K562 (cell line): ENCODE measurements around the gene SCARF2. TPM values are rescaled to one million over a fixed set of nuclear protein-coding genes. Genes with fewer than 3 reads are reported as not detected.
A peak's percentile ranks its signal among the peaks of the same experiment; 100 is the strongest.

Source experiments
- CBX3 ChIP-seq, 2 experiments: IDR thresholded peaks; 1 replicate in 1 of 2; 2 replicates in 1 of 2; pipeline ENCODE4 v1.6.1; 2012; ENCODE audit warnings: inconsistent platforms in 2 of 2, low read length in 2 of 2, borderline replicate concordance in 1 of 2, control low read depth in 1 of 2
- CEBPZ ChIP-seq: fragments of 150-350 bp; IDR thresholded peaks from 2 replicates; pipeline ENCODE4 v1.6.1; 2014; ENCODE audit warnings: low read depth, mild to moderate bottlenecking, low read length, borderline replicate concordance
- CTCF ChIP-seq, 3 experiments: IDR thresholded peaks in 2 of 3; conservative IDR thresholded peaks in 1 of 3; 2 replicates each; pipeline ENCODE4 v1.5.1; 2011 to 2012; ENCODE audit warnings: low read length in 3 of 3, mild to moderate bottlenecking in 3 of 3, control low read depth in 2 of 3, improper control_type of control experiment in 1 of 3, inconsistent platforms in 1 of 3, low read depth in 1 of 3, mixed read lengths in 1 of 3, moderate library complexity in 1 of 3; ENCODE audit not compliant: insufficient read depth in 2 of 3
- KLF1 ChIP-seq: fragments of 450-650 bp; IDR thresholded peaks from 2 replicates; pipeline ENCODE4 v1.6.1; 2016; ENCODE audit warnings: missing genetic modification characterization, missing compliant biosample characterization
- MEF2D ChIP-seq: conservative IDR thresholded peaks from 2 replicates; pipeline ENCODE4 v1.6.1; 2016; ENCODE audit warnings: low read depth, missing genetic modification characterization, missing compliant biosample characterization
- MTA2 ChIP-seq: fragments of 450-650 bp; IDR thresholded peaks from 2 replicates; pipeline ENCODE4 v1.6.1; 2016; ENCODE audit warnings: low read depth
- NFYB ChIP-seq: IDR thresholded peaks from 2 replicates; pipeline ENCODE4 v1.6.1; 2011; ENCODE audit warnings: mild to moderate bottlenecking, moderate library complexity; ENCODE audit not compliant: insufficient read length; ENCODE audit errors: extremely low read depth
- NR0B1 ChIP-seq: fragments of 450-650 bp; IDR thresholded peaks from one replicate; pipeline ENCODE4 v1.6.1; 2018; ENCODE audit warnings: mild to moderate bottlenecking, moderate library complexity; ENCODE audit not compliant: partially characterized antibody
- POLR2H ChIP-seq: IDR thresholded peaks from 2 replicates; pipeline ENCODE4 v1.6.1; 2016; ENCODE audit warnings: missing genetic modification characterization, low read depth, mild to moderate bottlenecking, control low read depth, missing compliant biosample characterization, moderate library complexity
- RBM34 ChIP-seq: fragments of 200-400 bp; formaldehyde crosslinking; IDR thresholded peaks from 2 replicates; pipeline ENCODE4 v1.6.1; 2018; ENCODE audit warnings: low read length, borderline replicate concordance; ENCODE audit not compliant: insufficient read depth
- TCFL5 ChIP-seq: fragments of 250-450 bp; sonication (Bioruptor Pico); conservative IDR thresholded peaks from 2 replicates; pipeline ENCODE4 v1.6.1; 2021; ENCODE audit warnings: mild to moderate bottlenecking, moderate library complexity, matching md5 sums
- ZFP36 ChIP-seq: fragments of 150-350 bp; IDR thresholded peaks from 2 replicates; pipeline ENCODE4 v1.6.1; 2018; ENCODE audit warnings: low read length, low read depth; ENCODE audit not compliant: partially characterized antibody
- ZNF280B ChIP-seq: fragments of 250-450 bp; sonication (Bioruptor Pico); IDR thresholded peaks from 2 replicates; pipeline ENCODE4 v1.5.1; 2021; ENCODE audit warnings: mild to moderate bottlenecking
- ZNF639 ChIP-seq, 2 experiments: fragments of 200-800 bp in 1 of 2; sonication (Bioruptor generic) in 1 of 2; sonication (generic) in 1 of 2; formaldehyde crosslinking in 1 of 2; IDR thresholded peaks in 1 of 2; conservative IDR thresholded peaks in 1 of 2; 2 replicates each; pipeline versions ENCODE4 v1.5.0 to v1.6.1; 2016 to 2020; ENCODE audit warnings: missing compliant biosample characterization in 1 of 2, missing genetic modification characterization in 1 of 2, missing genetic modification reagents in 1 of 2
- ZNF766 ChIP-seq: fragments of 200-800 bp; sonication (Bioruptor generic); conservative IDR thresholded peaks from 2 replicates; pipeline ENCODE4 v1.6.1; 2016; ENCODE audit warnings: missing genetic modification characterization, missing compliant biosample characterization
- polyA plus RNA-seq, 8 experiments: library from polyadenylated mRNA; depleted of rRNA in 4 of 8; stranded (reverse) in 5 of 8; unstranded in 3 of 8; fragments of >200 nt; fragmentation: Nextera tagmentation in 2 of 8; fragmentation: Illumina TruSeq in 1 of 8; extraction: Ambion mirVana in 2 of 8; extraction: Trizol in 1 of 8; gene quantifications; 2 replicates each; pipeline versions ENCODE4 v1.2.1 to v1.2.3, GENCODE V29; 2011 to 2014; ENCODE audit warnings: inconsistent platforms in 1 of 8, missing spikeins in 1 of 8
- total RNA-seq, 7 experiments: library from RNA; depleted of rRNA in 6 of 7; stranded (reverse); fragments of >200 nt in 6 of 7; fragmentation: Illumina TruSeq in 2 of 7; extraction: Trizol in 2 of 7; gene quantifications; 2 replicates each; pipeline versions ENCODE4 v1.2.1 to v1.2.3, GENCODE V29; 2011 to 2021; ENCODE audit warnings: low replicate concordance in 1 of 7

SCARF2 gene
- total and polyA plus RNA-seq, 9 of the 15 experiments (the other 6 are each of a cell fraction or from before 2014, with no cell fraction given): 0.06 to 0.32 (median 0.21) TPM; not detected in 5

- TF ChIP-seq CTCF (IDR thresholded peaks at IDR 0.05 in 2 of 3, conservative IDR thresholded peaks at IDR 0.05 in 1 of 3; ENCODE audit: insufficient read depth in 2 of 3, low read depth in 1 of 3, low read length in 3 of 3) (peak in 2 of 3 experiments; percentile 29 to 44; a peak in 4 of 6 replicates), ZNF280B (CRISPR knock-in tag) (no peak), MEF2D (tag) (0 out of 2 replicates have a peak, but pooled peaks have one; percentile 36), CEBPZ (0 out of 2 replicates have a peak, but pooled peaks have one; percentile 46), MTA2 (no peak), NR0B1 (no peak), RBM34 (no peak), ZNF639 (CRISPR knock-in tag; conservative IDR thresholded peaks at IDR 0.05 in 1 of 2, IDR thresholded peaks at IDR 0.05 in 1 of 2) (no peak), NFYB (no peak), ZFP36 (peak; percentile 4), POLR2H (tag) (peak; percentile 94; the same call in 1 of the 2 replicates), CBX3 (IDR thresholded peaks at IDR 0.05; ENCODE audit: borderline replicate concordance in 1 of 2, low read length in 2 of 2) (peak in 1 of 2 experiments; percentile 72; a peak in 2 of 3 replicates), KLF1 (tag) (peak; percentile 90), ZNF766 (CRISPR knock-in tag) (peak; percentile 95), TCFL5 (CRISPR knock-in tag) (no peak; the same call in 1 of the 2 replicates)
These were observed 43.7 kb downstream of the SCARF2 start, which contains the start of gene ZNF74 (continued) for GRCh38 chr22:20393705-20394476.
